Lung (tissue), 12 donors: Measurements from ENCODE around the gene STH. TPM values are rescaled to one million over a fixed set of nuclear protein-coding genes. Genes with fewer than 3 reads are reported as not detected.

ENCODE experiments used
- ATAC-seq: fragments of 200-7000 bp; cut with Tn5 transposase; one replicate; pipeline ENCODE4 v1.9.1; 2020; ENCODE audit warnings: moderate number of reproducible peaks; ENCODE audit not compliant: insufficient read depth, low FRiP score
- DNase-seq, 3 donors: peaks; one replicate each; pipeline ENCODE4 v3.0.0-alpha.2; 2013 to 2017
- H3K27ac ChIP-seq, 2 donors: one replicate each; pipeline ENCODE4 v1.5.1; 2013; ENCODE audit warnings: mild to moderate bottlenecking in 2 of 2, moderate library complexity in 2 of 2, control low read depth in 1 of 2, inconsistent platforms in 1 of 2, low read depth in 1 of 2, low read length in 1 of 2
- H3K27me3 ChIP-seq, 3 donors: one replicate each; pipeline ENCODE4 v1.5.1; 2013; ENCODE audit warnings: low read length in 2 of 3; ENCODE audit not compliant: control insufficient read depth in 3 of 3, insufficient read depth in 3 of 3
- H3K36me3 ChIP-seq, 4 donors: one replicate each; pipeline ENCODE4 v1.5.1; 2013; ENCODE audit warnings: low read length in 4 of 4, mild to moderate bottlenecking in 1 of 4, moderate library complexity in 1 of 4; ENCODE audit not compliant: control insufficient read depth in 4 of 4, insufficient read depth in 4 of 4
- H3K4me1 ChIP-seq, 5 donors: one replicate each; pipeline ENCODE4 v1.5.1; 2013; ENCODE audit warnings: low read length in 5 of 5, mild to moderate bottlenecking in 2 of 5, moderate library complexity in 1 of 5; ENCODE audit not compliant: control insufficient read depth in 5 of 5, insufficient read depth in 5 of 5
- H3K4me3 ChIP-seq: one replicate; pipeline ENCODE4 v1.5.1; 2013; ENCODE audit warnings: mild to moderate bottlenecking, control low read depth, moderate library complexity
- H3K9ac ChIP-seq, 2 donors: one replicate each; pipeline ENCODE4 v1.5.1; 2013; ENCODE audit warnings: low read length in 2 of 2, control low read depth in 1 of 2; ENCODE audit not compliant: insufficient read depth in 1 of 2
- H3K9me3 ChIP-seq, 4 donors: one replicate each; pipeline ENCODE4 v1.5.1; 2013; ENCODE audit warnings: low read length in 3 of 4, mild to moderate bottlenecking in 1 of 4, moderate library complexity in 1 of 4; ENCODE audit not compliant: control insufficient read depth in 4 of 4, insufficient read depth in 3 of 4
- WGBS, 2 donors: extraction: QIAGEN DNeasy Blood & Tissue Kit; methylation state at CpG; one replicate each; pipeline ENCODE4 v1.1.7; 2013; 5-methylcytosine and 5-hydroxymethylcytosine counted together
- polyA plus RNA-seq, 2 donors: library from polyadenylated mRNA; stranded (reverse); fragments of 200-250 nt; gene quantifications; one replicate each; pipeline ENCODE4 v1.2.1, GENCODE V29; 2013
- total RNA-seq, 2 donors: library from RNA; depleted of rRNA in 1 of 2; stranded (reverse); fragments of >200 nt in 1 of 2; gene quantifications; one replicate each; pipeline ENCODE4 v1.2.1, GENCODE V29; 2014 to 2021
- TF ChIP-seq, protein P1 (sequence below): IDR thresholded peaks from 2 replicates; pipeline ENCODE4 v1.5.1; 2012; ENCODE audit warnings: mild to moderate bottlenecking; ENCODE audit errors: control extremely low read depth, extremely low read depth
- donor health status: control.
- donor health status: control.
- donor health status: Bipolar disorder and iron deficiency.
- donor health status: healthy.
- donor health status: DM: yes; HTN: yes; CAD: no.

Gene STH
- total and polyA plus RNA-seq, 4 donors, result not detected

DNA sequence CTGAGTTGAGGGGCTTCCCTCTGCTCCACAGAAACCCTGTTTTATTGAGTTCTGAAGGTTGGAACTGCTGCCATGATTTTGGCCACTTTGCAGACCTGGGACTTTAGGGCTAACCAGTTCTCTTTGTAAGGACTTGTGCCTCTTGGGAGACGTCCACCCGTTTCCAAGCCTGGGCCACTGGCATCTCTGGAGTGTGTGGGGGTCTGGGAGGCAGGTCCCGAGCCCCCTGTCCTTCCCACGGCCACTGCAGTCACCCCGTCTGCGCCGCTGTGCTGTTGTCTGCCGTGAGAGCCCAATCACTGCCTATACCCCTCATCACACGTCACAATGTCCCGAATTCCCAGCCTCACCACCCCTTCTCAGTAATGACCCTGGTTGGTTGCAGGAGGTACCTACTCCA lies 26.0 kb downstream of the STH start:
- Histone ChIP-seq H3K9me3 (no peaks in the 10 kb centered on the region), H3K36me3 (peaks cover 3 to 22% (median 10%) of the 10 kb centered on the region in 4 donors), H3K4me3 (no peak overlapping the region), H3K9ac (no peak overlapping the region), H3K4me1 (no peaks in the 10 kb centered on the region), H3K27me3 (no peaks in the 10 kb centered on the region), H3K27ac (no peak overlapping the region)
- ATAC-seq, result no peak
- no peak for DNase-seq
- TF ChIP-seq, protein P1, sequence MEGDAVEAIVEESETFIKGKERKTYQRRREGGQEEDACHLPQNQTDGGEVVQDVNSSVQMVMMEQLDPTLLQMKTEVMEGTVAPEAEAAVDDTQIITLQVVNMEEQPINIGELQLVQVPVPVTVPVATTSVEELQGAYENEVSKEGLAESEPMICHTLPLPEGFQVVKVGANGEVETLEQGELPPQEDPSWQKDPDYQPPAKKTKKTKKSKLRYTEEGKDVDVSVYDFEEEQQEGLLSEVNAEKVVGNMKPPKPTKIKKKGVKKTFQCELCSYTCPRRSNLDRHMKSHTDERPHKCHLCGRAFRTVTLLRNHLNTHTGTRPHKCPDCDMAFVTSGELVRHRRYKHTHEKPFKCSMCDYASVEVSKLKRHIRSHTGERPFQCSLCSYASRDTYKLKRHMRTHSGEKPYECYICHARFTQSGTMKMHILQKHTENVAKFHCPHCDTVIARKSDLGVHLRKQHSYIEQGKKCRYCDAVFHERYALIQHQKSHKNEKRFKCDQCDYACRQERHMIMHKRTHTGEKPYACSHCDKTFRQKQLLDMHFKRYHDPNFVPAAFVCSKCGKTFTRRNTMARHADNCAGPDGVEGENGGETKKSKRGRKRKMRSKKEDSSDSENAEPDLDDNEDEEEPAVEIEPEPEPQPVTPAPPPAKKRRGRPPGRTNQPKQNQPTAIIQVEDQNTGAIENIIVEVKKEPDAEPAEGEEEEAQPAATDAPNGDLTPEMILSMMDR, result no peak
- 92% methylated on average over 10 of the region's 10 CpGs for WGBS, 2 donors

DNA sequence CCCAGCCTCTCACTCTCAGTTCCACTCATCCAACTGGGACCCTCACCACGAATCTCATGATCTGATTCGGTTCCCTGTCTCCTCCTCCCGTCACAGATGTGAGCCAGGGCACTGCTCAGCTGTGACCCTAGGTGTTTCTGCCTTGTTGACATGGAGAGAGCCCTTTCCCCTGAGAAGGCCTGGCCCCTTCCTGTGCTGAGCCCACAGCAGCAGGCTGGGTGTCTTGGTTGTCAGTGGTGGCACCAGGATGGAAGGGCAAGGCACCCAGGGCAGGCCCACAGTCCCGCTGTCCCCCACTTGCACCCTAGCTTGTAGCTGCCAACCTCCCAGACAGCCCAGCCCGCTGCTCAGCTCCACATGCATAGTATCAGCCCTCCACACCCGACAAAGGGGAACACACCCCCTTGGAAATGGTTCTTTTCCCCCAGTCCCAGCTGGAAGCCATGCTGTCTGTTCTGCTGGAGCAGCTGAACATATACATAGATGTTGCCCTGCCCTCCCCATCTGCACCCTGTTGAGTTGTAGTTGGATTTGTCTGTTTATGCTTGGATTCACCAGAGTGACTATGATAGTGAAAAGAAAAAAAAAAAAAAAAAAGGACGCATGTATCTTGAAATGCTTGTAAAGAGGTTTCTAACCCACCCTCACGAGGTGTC lies 26.6 kb downstream of the STH start:
- Histone ChIP-seq H3K9ac (no peak overlapping the region), H3K27ac (no peak overlapping the region), H3K9me3 (no peaks in the 10 kb centered on the region), H3K4me3 (no peak overlapping the region), H3K27me3 (no peaks in the 10 kb centered on the region), H3K4me1 (no peaks in the 10 kb centered on the region), H3K36me3 (peaks cover 3 to 26% (median 15%) of the 10 kb centered on the region in 4 donors)
- 86 to 89% methylated on average over 8 of the region's 8 CpGs for WGBS, 2 donors
- no peak for DNase-seq
- TF ChIP-seq, protein P1, result no peak
- ATAC-seq, result no peak

DNA sequence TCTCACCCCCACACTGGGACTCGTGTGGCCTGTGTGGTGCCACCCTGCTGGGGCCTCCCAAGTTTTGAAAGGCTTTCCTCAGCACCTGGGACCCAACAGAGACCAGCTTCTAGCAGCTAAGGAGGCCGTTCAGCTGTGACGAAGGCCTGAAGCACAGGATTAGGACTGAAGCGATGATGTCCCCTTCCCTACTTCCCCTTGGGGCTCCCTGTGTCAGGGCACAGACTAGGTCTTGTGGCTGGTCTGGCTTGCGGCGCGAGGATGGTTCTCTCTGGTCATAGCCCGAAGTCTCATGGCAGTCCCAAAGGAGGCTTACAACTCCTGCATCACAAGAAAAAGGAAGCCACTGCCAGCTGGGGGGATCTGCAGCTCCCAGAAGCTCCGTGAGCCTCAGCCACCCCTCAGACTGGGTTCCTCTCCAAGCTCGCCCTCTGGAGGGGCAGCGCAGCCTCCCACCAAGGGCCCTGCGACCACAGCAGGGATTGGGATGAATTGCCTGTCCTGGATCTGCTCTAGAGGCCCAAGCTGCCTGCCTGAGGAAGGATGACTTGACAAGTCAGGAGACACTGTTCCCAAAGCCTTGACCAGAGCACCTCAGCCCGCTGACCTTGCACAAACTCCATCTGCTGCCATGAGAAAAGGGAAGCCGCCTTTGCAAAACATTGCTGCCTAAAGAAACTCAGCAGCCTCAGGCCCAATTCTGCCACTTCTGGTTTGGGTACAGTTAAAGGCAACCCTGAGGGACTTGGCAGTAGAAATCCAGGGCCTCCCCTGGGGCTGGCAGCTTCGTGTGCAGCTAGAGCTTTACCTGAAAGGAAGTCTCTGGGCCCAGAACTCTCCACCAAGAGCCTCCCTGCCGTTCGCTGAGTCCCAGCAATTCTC lies 27.4 kb downstream of the STH start:
- H3K9ac ChIP-seq, result no peak overlapping the region
- DNase-seq (no peak), ATAC-seq (no peak)
- WGBS, 2 donors, result 48 to 75% methylated on average over 17 of the region's 17 CpGs
- TF ChIP-seq, protein P1, result no peak
- H3K9me3 ChIP-seq, result no peaks in the 10 kb centered on the region
- no peaks in the 10 kb centered on the region for H3K27me3 ChIP-seq
- H3K27ac ChIP-seq, result no peak overlapping the region
- peaks cover 3 to 32% (median 19%) of the 10 kb centered on the region in 4 donors for H3K36me3 ChIP-seq
- no peaks in the 10 kb centered on the region for H3K4me1 ChIP-seq
- H3K4me3 ChIP-seq, result no peak overlapping the region
